ENCODE data around the gene ATP6V0B. TPM values are rescaled to one million over a fixed set of nuclear protein-coding genes. Genes with fewer than 3 reads are reported as not detected.
A peak's percentile ranks its signal among the peaks of the same experiment; 100 is the strongest.

ATP6V0B gene
- total and polyA plus RNA-seq, 8 donors = 56.5 to 239 (median 66.1) TPM

GRCh38 chr1:43999455-43999854 lies 24.7 kb downstream of the ATP6V0B start:
- ATAC-seq (no peak), DNase-seq (no peak)
- no peaks in the 10 kb centered on the region for H3K9me3 ChIP-seq
- H3K36me3 ChIP-seq = peaks cover 0 to 10% of the 10 kb centered on the region in 2 donors
- H3K27ac ChIP-seq = no peak overlapping the region
- TF ChIP-seq CTCF (IDR thresholded peaks at IDR 0.05) = no peak
- no peaks in the 10 kb centered on the region for H3K27me3 ChIP-seq
- H3K4me3 ChIP-seq = no peak overlapping the region
- H3K4me1 ChIP-seq = no peaks in the 10 kb centered on the region
- intact Hi-C loops (cut with DNase I) = no loop called here

GRCh38 chr1:44000122-44000665 lies 25.4 kb downstream of the ATP6V0B start:
- Histone ChIP-seq H3K9me3 (no peaks in the 10 kb centered on the region), H3K27me3 (no peaks in the 10 kb centered on the region), H3K4me1 (no peaks in the 10 kb centered on the region), H3K4me3 (no peak overlapping the region), H3K27ac (no peak overlapping the region), H3K36me3 (peaks cover 0 to 10% of the 10 kb centered on the region in 2 donors)
- no peak for TF ChIP-seq CTCF (IDR thresholded peaks at IDR 0.05)
- ATAC-seq (no peak), DNase-seq (no peak)
- intact Hi-C loops (cut with DNase I) = no loop called here

GRCh38 chr1:44002165-44002564 lies 27.4 kb downstream of the ATP6V0B start:
- DNase-seq (no peak), ATAC-seq (no peak)
- Histone ChIP-seq H3K36me3 (peaks cover 0 to 10% of the 10 kb centered on the region in 2 donors), H3K27me3 (no peaks in the 10 kb centered on the region), H3K9me3 (no peaks in the 10 kb centered on the region), H3K4me1 (peaks cover 0 to 3% of the 10 kb centered on the region in 2 donors), H3K27ac (no peak overlapping the region), H3K4me3 (no peak overlapping the region)
- no peak for TF ChIP-seq CTCF (IDR thresholded peaks at IDR 0.05)
- intact Hi-C loops (cut with DNase I) = no loop called here

- no peaks in the 10 kb centered on the region for H3K9me3 ChIP-seq
- TF ChIP-seq CTCF (IDR thresholded peaks at IDR 0.05) = no peak
- H3K27me3 ChIP-seq = no peaks in the 10 kb centered on the region
- DNase-seq = no peak
- ATAC-seq = no peak
- peaks cover 0 to 3% of the 10 kb centered on the region in 2 donors for H3K4me1 ChIP-seq
- peaks cover 0 to 10% of the 10 kb centered on the region in 2 donors for H3K36me3 ChIP-seq
- no peak overlapping the region for H3K27ac ChIP-seq
- intact Hi-C loops (cut with DNase I) = no loop called here
- no peak overlapping the region for H3K4me3 ChIP-seq
These were observed 27.9 kb downstream of the ATP6V0B start for GRCh38 chr1:44002606-44003157.

- H3K4me3 ChIP-seq = no peak overlapping the region
- intact Hi-C loops (cut with DNase I) = loop anchor here in 1 of 2 donors (5.0 kb wide), 1 partner anchor 39 kb away; no protein-coding TSS in a partner anchor
- no peak for ATAC-seq
- H3K36me3 ChIP-seq = no peaks in the 10 kb centered on the region
- no peak overlapping the region for H3K27ac ChIP-seq
- H3K4me1 ChIP-seq = peaks cover 0 to 3% of the 10 kb centered on the region in 2 donors
- H3K27me3 ChIP-seq = no peaks in the 10 kb centered on the region
- DNase-seq = peak in 1 of 4 donors; percentile 74
- H3K9me3 ChIP-seq = no peaks in the 10 kb centered on the region
- no peak for TF ChIP-seq CTCF (IDR thresholded peaks at IDR 0.05)
These were observed 33.5 kb downstream of the ATP6V0B start for GRCh38 chr1:44008259-44008658.
